Spleen (tissue), 11 donors: ENCODE results near the gene UPK3BL1. TPM values are rescaled to one million over a fixed set of nuclear protein-coding genes. Genes with fewer than 3 reads are reported as not detected.
"Not testable (repeated sequence)": the region's sequence is repeated elsewhere in the genome, so short reads cannot be mapped to it uniquely, and the experiment has no call there.

ENCODE experiments used
- DNase-seq: peaks from one replicate; pipeline ENCODE4 v3.0.0-alpha.2; 2020
- H3K27ac ChIP-seq, 8 donors: fragments of 200-600 bp; sonication (generic) in 7 of 8; 1 replicate in 4 of 8; 2 replicates in 4 of 8; pipeline versions ENCODE4 v1.5.0 to v1.8.0; 2016 to 2021; ENCODE audit warnings: inconsistent platforms in 4 of 8, mild to moderate bottlenecking in 4 of 8, moderate library complexity in 1 of 8
- H3K27me3 ChIP-seq, 7 donors: fragments of 200-600 bp; sonication (generic) in 6 of 7; replicated peaks in 1 of 7; 1 replicate in 4 of 7; 2 replicates in 3 of 7; pipeline versions ENCODE4 v1.5.0 to v1.8.0; 2016 to 2021; ENCODE audit warnings: inconsistent platforms in 3 of 7, mild to moderate bottlenecking in 1 of 7
- H3K36me3 ChIP-seq, 6 donors: fragments of 200-600 bp; sonication (generic) in 5 of 6; 1 replicate in 4 of 6; 2 replicates in 2 of 6; pipeline versions ENCODE4 v1.5.0 to v1.8.0; 2016 to 2021; ENCODE audit warnings: inconsistent platforms in 2 of 6
- H3K4me1 ChIP-seq, 6 donors: fragments of 200-600 bp; sonication (generic) in 5 of 6; 1 replicate in 3 of 6; 2 replicates in 3 of 6; pipeline versions ENCODE4 v1.5.0 to v1.8.0; 2016 to 2021; ENCODE audit warnings: inconsistent platforms in 3 of 6
- H3K4me3 ChIP-seq, 8 donors: fragments of 200-600 bp; sonication (generic) in 7 of 8; 1 replicate in 4 of 8; 2 replicates in 4 of 8; pipeline versions ENCODE4 v1.5.0 to v1.8.0; 2016 to 2021; ENCODE audit warnings: inconsistent platforms in 4 of 8, mild to moderate bottlenecking in 4 of 8, moderate library complexity in 2 of 8
- H3K9me3 ChIP-seq, 8 donors: fragments of 200-600 bp; sonication (generic) in 7 of 8; 1 replicate in 4 of 8; 2 replicates in 4 of 8; pipeline versions ENCODE4 v1.5.0 to v1.8.0; 2016 to 2021; ENCODE audit warnings: inconsistent platforms in 4 of 8
- POLR2AphosphoS5 ChIP-seq, 3 donors: sonication (generic); formaldehyde crosslinking; IDR thresholded peaks; one replicate each; pipeline ENCODE4 v1.5.1; 2017; ENCODE audit warnings: antibody characterized with exemption in 3 of 3
- WGBS, 5 donors: extraction: QIAGEN DNeasy Blood & Tissue Kit in 3 of 5; methylation state at CpG; one replicate each; pipeline versions ENCODE4 v1.1.5 to v1.1.7; 2013 to 2018; 5-methylcytosine and 5-hydroxymethylcytosine counted together
- intact Hi-C: fragments of 100-400 bp; cut with DNase I; formaldehyde crosslinking; loops from one replicate; pipeline ENCODE4 v1.15.0; 2023; ENCODE audit warnings: low total_unique reads
- polyA plus RNA-seq, 3 donors: library from polyadenylated mRNA; stranded (reverse); fragments of 200-250 nt; gene quantifications; one replicate each; pipeline ENCODE4 v1.2.1, GENCODE V29; 2013
- total RNA-seq, 7 donors: library from RNA; depleted of rRNA in 3 of 7; stranded (reverse); fragments of >200 nt in 3 of 7; fragmentation: NEBNext Ultra II Directional in 4 of 7; extraction: Animal tissue kit (Norgen Biotek cat#: 25700) in 4 of 7; gene quantifications; one replicate each; pipeline versions ENCODE4 v1.1.0 to v1.2.1, GENCODE V29; 2016 to 2021
- TF ChIP-seq, protein P1 (sequence below), 11 experiments: fragments of 200-600 bp in 7 of 11; fragments of 450-650 bp in 4 of 11; sonication (generic) in 4 of 11; IDR thresholded peaks in 8 of 11; conservative IDR thresholded peaks in 3 of 11; 1 replicate in 7 of 11; 2 replicates in 4 of 11; pipeline versions ENCODE4 v1.4.0 to v1.8.0; 2016 to 2021; ENCODE audit warnings: antibody characterized with exemption in 11 of 11, inconsistent platforms in 4 of 11, mild to moderate bottlenecking in 1 of 11
- donor health status: healthy with polysubstance abuse.
- donor health status: DM: no; HTN: no; CAD: no; lungs with moderate emphysema.
- donor health status: DM: no; HTN: no; CAD: no.
- donor health status: Bipolar disorder and iron deficiency.
- donor health status: healthy.
- donor health status: DM: no; HTN: no; CAD: no.
- donor health status: DM: yes; HTN: yes; CAD: no.

The UPK3BL1 gene
- total and polyA plus RNA-seq, 10 donors: 18.5 to 206 (median 48.4) TPM

DNA sequence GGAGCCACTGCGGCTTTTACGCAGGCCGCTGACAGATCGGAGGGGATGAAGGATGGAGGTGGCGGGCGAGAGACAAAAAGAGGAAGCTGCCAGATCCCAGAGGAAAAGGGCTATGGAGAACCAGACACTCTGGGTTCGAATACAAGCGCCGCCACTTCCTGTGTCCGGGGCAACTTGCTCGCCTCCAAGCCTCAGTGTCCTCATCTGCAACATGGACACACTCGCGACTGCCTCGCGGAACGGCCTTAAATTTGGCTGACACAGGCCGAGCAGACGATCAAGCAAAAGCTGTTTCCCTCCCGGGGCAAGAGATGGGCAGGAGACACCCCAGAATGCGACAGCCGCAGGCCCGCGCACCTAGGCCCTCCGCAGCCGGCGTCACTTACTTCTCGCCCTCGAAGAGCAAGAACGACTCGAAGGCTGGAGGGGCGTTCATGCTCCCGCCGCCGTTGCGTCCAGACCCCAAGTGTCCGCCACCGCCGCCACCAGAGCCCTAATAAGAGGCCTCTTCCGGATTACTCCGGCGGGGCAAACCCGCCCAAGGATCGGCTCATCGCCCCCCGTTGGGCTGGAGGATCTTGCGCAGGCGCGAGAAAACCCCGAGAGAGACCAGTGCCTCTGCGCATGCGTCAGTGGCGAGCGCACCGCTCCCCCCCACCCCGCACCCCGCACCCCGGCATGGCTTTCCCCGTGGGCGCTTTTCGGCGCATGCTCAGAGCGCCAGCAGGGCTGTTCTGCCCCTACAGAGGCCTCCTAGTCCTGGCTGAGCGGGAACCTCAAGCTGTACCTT lies 28.8 kb upstream of the UPK3BL1 start, which contains the start of gene POLR2J2:
Gene POLR2J2 (minus strand): TSS at position 498 of the 790 bp plus-strand sequence. CDS start 62 bp downstream, at position 436.
- 0% methylated on average over 5 to 44 of the region's 63 CpGs; no CpG with 5 or more reads in 2 of the 5 donors for WGBS, 5 donors
- H3K4me1 ChIP-seq, intact Hi-C loops, H3K9me3 ChIP-seq, DNase-seq, H3K36me3 ChIP-seq, H3K27me3 ChIP-seq: not testable (repeated sequence)
- peak; percentile 55 to 76 (median 70) for TF ChIP-seq POLR2AphosphoS5 (IDR thresholded peaks at IDR 0.05)
- TF ChIP-seq, protein P1, sequence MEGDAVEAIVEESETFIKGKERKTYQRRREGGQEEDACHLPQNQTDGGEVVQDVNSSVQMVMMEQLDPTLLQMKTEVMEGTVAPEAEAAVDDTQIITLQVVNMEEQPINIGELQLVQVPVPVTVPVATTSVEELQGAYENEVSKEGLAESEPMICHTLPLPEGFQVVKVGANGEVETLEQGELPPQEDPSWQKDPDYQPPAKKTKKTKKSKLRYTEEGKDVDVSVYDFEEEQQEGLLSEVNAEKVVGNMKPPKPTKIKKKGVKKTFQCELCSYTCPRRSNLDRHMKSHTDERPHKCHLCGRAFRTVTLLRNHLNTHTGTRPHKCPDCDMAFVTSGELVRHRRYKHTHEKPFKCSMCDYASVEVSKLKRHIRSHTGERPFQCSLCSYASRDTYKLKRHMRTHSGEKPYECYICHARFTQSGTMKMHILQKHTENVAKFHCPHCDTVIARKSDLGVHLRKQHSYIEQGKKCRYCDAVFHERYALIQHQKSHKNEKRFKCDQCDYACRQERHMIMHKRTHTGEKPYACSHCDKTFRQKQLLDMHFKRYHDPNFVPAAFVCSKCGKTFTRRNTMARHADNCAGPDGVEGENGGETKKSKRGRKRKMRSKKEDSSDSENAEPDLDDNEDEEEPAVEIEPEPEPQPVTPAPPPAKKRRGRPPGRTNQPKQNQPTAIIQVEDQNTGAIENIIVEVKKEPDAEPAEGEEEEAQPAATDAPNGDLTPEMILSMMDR (IDR thresholded peaks at IDR 0.05 in 8 of 11, conservative IDR thresholded peaks at IDR 0.05 in 3 of 11): peak in 1 of 11 experiments; percentile 27
- Histone ChIP-seq H3K4me3 (peak within 1 kb of the TSS in 5 of 8 donors; percentile 30 to 65 (median 43)), H3K27ac (peak within 1 kb of the TSS in 4 of 8 donors; percentile 59 to 63 (median 60))

DNA sequence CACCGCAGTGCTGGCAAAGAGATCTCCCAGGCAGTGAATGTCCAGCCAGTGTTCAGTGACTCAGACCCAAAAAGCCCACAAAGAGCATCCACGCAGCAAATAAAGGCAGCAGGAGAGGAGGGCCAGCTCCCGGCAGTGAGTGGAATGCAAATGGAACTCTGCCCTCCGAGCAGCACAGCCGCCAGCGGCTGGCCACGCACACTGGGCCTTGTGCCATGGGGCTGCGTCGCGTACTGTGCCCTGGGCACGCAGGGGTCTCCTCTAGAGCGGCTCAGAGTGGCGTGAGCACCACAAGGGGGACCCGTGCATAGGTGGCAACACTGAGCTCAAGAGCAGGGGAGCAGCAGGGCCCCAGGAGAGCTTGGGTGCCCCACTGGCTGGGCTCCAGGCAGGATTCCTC lies 24.9 kb upstream of the UPK3BL1 start:
- H3K4me3 ChIP-seq, H3K4me1 ChIP-seq, H3K27ac ChIP-seq, H3K27me3 ChIP-seq, intact Hi-C loops, H3K9me3 ChIP-seq: not testable (repeated sequence)
- H3K36me3 ChIP-seq: peaks cover 0 to 10% (median 3%) of the 10 kb centered on the region in 6 donors
- DNase-seq: peak; percentile 14
- WGBS, 5 donors: 94 to 97% methylated on average over 7 to 9 of the region's 14 CpGs; no CpG with 5 or more reads in 3 of the 5 donors

DNA sequence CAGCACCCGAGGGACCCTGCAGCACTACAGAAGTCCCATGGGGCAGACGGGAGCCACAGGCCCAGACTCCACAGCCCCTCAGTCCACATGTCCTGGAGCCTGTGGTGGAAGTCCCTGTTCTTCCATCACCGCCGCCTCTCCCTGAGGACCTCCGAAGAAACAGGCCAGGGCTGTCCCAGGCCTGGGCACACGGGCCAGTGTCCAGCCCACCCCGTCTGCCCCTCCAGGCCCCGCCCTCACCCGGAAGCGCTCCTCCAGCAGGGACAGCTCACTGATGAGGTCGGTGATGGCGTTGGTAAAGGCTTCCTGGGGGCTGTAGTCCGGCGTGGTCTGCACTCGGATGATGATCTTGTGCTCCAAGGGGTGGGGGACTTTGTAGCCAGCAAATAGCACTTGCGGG lies 24.3 kb upstream of the UPK3BL1 start:
- H3K4me1 ChIP-seq, DNase-seq, H3K9me3 ChIP-seq, intact Hi-C loops, H3K27me3 ChIP-seq, H3K27ac ChIP-seq, H3K4me3 ChIP-seq: not testable (repeated sequence)
- WGBS, 5 donors: no CpG with 5 or more reads among the region's 16 CpGs
- H3K36me3 ChIP-seq: peaks cover 0 to 10% (median 3%) of the 10 kb centered on the region in 6 donors

DNA sequence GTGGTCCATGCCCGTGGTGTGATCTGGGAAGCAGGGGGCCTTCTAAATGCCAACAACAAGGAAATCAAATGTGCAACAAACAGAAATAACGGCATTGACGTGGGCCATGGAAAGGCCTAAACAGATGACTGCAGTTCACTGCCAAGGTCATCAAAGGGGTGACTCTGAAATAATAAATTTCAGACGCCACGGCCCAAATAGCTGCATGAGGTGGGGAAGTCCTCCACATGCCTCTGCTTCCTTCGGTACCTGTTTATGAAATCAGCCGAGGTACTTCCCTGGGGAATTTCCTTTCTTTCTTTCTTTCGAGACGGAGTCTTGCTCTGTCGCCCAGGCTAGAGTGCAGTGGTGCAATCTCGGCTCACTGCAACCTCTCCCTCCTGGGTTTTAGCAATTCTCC lies 22.2 kb upstream of the UPK3BL1 start:
- H3K9me3 ChIP-seq, H3K27ac ChIP-seq, intact Hi-C loops, H3K4me3 ChIP-seq, H3K27me3 ChIP-seq, DNase-seq, H3K4me1 ChIP-seq: not testable (repeated sequence)
- WGBS, 5 donors: 62 to 92% (median 85%) methylated on average over 4 of the region's 11 CpGs; no CpG with 5 or more reads in 2 of the 5 donors
- peaks cover 0 to 10% (median 3%) of the 10 kb centered on the region in 6 donors for H3K36me3 ChIP-seq

DNA sequence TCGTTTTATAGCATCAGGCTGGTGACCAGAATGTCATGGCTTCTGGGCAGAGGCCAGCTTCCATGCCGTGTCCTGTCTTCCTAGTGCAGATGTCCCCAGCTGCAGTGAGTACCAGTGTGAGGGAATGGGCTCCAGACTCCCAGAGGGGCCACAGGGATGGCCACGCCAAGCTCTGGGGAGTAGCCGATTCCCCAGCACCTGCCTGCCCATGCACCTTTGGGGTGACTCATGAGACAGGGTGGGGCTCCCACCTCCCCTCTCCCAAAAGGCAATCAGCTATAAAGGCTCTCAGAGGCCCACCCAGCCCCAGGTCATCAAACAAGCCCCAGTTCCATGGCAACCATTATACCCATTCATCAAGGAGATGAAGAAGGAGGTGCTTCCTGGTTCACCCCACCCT lies 7.3 kb upstream of the UPK3BL1 start, which contains the start of gene SPDYE2B:
Gene SPDYE2B (plus strand): TSS at position 396 of the 400 bp plus-strand sequence. CDS start 2,030 bp downstream, outside the sequence.
- WGBS, 5 donors: no CpG with 5 or more reads among the region's 4 CpGs
- H3K27ac ChIP-seq, H3K4me1 ChIP-seq, H3K4me3 ChIP-seq, intact Hi-C loops, H3K9me3 ChIP-seq, H3K36me3 ChIP-seq, DNase-seq, H3K27me3 ChIP-seq: not testable (repeated sequence)

DNA sequence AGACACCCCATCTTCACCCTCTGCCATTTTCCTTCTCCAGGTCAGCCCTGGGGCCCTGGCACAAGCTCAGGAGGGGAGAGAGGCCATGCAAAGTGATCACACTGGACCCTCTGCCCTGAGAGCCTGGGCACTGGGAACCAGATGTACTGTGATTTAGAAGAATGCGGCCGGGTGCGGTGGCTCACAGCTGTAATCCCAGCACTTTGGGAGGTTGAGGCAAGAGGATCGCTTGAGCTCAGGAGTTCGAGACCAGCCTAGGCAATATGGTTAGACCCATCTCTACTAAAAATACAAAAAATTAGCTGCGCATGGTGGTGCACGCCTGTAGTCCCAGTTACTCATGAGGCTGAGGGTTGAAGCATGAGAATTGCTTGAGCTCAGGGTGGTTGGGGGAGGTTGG lies 5.2 kb upstream of the UPK3BL1 start:
- DNase-seq: peak; percentile 24
- intact Hi-C loops: not testable (repeated sequence)

DNA sequence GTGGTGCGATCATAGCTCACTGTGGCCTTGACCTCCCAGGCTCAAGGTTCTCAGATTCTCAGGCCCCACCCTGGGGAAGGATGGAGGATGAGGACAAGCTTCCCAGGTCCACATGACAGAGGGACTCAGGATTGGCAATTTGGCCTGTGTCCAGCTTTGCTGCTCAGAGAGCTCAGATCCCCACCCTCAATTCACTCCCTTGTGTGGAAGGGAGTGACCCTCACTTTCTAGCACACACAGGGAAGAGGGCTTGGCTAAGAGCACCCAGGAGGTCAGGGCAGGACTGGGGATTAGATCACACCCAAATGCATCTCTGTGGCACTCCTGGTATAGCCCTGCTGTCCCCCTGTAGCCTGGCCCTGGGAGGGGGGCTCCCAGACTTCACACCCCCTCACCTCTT lies 813 bp upstream of the UPK3BL1 start:
- H3K27ac ChIP-seq, H3K36me3 ChIP-seq, H3K9me3 ChIP-seq, DNase-seq, intact Hi-C loops, H3K27me3 ChIP-seq, H3K4me3 ChIP-seq, H3K4me1 ChIP-seq: not testable (repeated sequence)
- WGBS, 5 donors: no CpG with 5 or more reads among the region's 1 CpG

More for the DNA sequence above, 5.2 kb upstream of the UPK3BL1 start:
- not testable (repeated sequence) for H3K27me3 ChIP-seq, H3K36me3 ChIP-seq, H3K4me1 ChIP-seq, H3K27ac ChIP-seq, H3K9me3 ChIP-seq, H3K4me3 ChIP-seq
- 95 to 98% (median 97%) methylated on average over 5 to 7 of the region's 7 CpGs for WGBS, 5 donors

DNA sequence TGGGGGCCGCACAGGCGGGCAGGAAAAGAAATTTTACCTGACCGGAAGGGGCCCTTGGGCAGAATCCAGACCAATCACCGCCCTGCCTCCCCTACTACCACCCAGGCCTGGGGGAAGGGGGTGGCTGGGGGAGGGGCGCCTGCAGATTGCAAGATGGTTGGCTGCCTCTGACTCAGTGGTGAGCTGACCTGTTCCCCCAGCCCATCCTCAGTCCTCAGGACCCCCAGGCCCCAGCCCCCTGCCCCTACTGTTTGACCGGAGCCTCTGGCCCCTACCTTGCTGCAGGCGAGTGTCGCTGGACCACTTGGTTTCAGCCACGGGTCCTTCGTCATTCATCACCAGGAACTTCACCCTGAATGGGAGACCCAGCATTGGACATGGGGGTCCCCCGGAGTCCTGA lies 3.7 kb downstream of the UPK3BL1 start:
- 90 to 92% (median 92%) methylated on average over 4 to 7 of the region's 11 CpGs; no CpG with 5 or more reads in 1 of the 5 donors for WGBS, 5 donors
- H3K4me1 ChIP-seq, H3K27ac ChIP-seq, H3K27me3 ChIP-seq, intact Hi-C loops, H3K9me3 ChIP-seq, H3K36me3 ChIP-seq, H3K4me3 ChIP-seq: not testable (repeated sequence)
- DNase-seq: peak; percentile 54

DNA sequence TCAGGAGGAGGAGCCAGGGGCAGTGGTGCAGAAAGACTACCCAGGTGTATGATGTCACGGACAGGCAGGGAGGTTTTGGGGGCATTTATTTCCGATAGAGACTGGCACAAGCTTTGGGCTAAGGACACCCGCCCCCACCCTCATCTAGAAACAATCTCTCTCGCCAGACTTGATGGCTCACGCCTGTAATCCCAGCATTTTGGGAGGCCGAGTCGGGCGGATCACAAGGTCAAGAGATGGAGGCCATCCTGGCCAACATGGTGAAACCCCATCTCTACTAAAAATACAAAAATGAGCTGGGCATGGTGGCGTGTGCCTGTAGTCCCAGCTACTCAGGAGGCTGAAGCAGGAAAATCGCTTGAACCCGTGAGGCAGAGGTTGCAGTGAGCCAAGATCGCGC lies 5.6 kb downstream of the UPK3BL1 start:
- H3K36me3 ChIP-seq, H3K9me3 ChIP-seq, H3K27me3 ChIP-seq, H3K4me3 ChIP-seq, H3K4me1 ChIP-seq, H3K27ac ChIP-seq, intact Hi-C loops: not testable (repeated sequence)
- 84 to 92% (median 87%) methylated on average over 7 to 9 of the region's 13 CpGs for WGBS, 5 donors
- peak; percentile 6 for DNase-seq

DNA sequence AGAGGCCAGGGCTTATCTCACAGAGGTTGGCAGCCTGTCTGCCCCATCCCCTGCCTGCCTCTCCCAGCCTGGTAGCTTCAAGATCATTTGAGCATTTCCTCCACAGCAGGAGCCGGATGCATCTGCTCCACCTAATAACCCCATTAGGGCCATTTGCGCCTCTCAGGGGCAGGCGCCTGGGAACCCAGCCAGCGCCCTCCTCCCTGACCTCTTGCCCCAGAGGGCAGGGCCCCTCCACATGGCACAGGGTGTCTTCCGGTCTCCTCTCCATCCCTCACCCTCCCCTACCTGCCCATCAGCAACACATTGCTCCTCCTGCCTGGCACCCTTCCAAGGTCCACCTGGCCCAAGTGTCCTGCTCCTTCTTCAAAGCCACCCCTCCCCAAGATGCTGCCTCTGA lies 7.2 kb downstream of the UPK3BL1 start:
- H3K27ac ChIP-seq, DNase-seq, H3K9me3 ChIP-seq, H3K27me3 ChIP-seq, H3K4me3 ChIP-seq, H3K36me3 ChIP-seq, H3K4me1 ChIP-seq, intact Hi-C loops: not testable (repeated sequence)
- 52 to 71% methylated on average over 3 of the region's 5 CpGs; no CpG with 5 or more reads in 3 of the 5 donors for WGBS, 5 donors
